IMR-90 (cell line): ENCODE data around the gene MLANA.

Experiments
- POLR2A ChIP-seq: IDR thresholded peaks from 2 replicates; pipeline ENCODE4 v1.6.1; 2012; ENCODE audit warnings: mild to moderate bottlenecking, low read depth, low read length
- TF ChIP-seq, protein P1 (sequence below): conservative IDR thresholded peaks from 2 replicates; pipeline ENCODE4 v1.5.1; 2012; ENCODE audit warnings: mild to moderate bottlenecking, low read depth, low read length, improper control_type of control experiment
- TF ChIP-seq, protein P2 (sequence below): fragments of 150-350 bp; IDR thresholded peaks from 2 replicates; pipeline ENCODE4 v1.6.1; 2016; ENCODE audit warnings: low read depth, mild to moderate bottlenecking, low read length, moderate library complexity, borderline replicate concordance

DNA sequence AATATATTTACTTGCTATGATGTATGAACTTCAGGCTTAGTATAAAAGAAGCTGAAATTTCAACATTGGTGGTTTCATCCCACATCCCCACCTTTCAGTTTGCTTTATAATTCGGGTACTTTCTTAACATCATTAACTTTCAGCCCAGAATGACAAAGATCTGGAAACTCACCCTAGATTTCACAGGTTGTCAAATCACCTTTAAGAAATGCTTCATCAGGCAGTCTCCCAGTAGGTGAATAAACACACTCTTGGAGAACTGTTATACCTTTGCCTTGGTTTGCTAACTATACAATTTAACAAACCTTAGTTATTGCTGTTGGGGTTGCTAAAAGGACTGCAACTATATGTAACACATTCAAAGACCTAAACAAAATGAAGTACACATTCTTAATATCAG lies 54.4 kb downstream of the MLANA start:
- TF ChIP-seq, protein P1, sequence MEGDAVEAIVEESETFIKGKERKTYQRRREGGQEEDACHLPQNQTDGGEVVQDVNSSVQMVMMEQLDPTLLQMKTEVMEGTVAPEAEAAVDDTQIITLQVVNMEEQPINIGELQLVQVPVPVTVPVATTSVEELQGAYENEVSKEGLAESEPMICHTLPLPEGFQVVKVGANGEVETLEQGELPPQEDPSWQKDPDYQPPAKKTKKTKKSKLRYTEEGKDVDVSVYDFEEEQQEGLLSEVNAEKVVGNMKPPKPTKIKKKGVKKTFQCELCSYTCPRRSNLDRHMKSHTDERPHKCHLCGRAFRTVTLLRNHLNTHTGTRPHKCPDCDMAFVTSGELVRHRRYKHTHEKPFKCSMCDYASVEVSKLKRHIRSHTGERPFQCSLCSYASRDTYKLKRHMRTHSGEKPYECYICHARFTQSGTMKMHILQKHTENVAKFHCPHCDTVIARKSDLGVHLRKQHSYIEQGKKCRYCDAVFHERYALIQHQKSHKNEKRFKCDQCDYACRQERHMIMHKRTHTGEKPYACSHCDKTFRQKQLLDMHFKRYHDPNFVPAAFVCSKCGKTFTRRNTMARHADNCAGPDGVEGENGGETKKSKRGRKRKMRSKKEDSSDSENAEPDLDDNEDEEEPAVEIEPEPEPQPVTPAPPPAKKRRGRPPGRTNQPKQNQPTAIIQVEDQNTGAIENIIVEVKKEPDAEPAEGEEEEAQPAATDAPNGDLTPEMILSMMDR: no peak
- TF ChIP-seq, protein P2, sequence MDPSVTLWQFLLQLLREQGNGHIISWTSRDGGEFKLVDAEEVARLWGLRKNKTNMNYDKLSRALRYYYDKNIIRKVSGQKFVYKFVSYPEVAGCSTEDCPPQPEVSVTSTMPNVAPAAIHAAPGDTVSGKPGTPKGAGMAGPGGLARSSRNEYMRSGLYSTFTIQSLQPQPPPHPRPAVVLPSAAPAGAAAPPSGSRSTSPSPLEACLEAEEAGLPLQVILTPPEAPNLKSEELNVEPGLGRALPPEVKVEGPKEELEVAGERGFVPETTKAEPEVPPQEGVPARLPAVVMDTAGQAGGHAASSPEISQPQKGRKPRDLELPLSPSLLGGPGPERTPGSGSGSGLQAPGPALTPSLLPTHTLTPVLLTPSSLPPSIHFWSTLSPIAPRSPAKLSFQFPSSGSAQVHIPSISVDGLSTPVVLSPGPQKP: no peak
- no peak for TF ChIP-seq POLR2A
